DMS53 treated with DMSO at 0.1 percent for 48 hours (cell line): ENCODE data around the gene TM2D1.
"Not testable (repeated sequence)": the region's sequence is repeated elsewhere in the genome, so short reads cannot be mapped to it uniquely, and the experiment has no call there.

ENCODE experiments used
- DNase-seq: peaks from one replicate; lab custom pipeline; 2025; ENCODE audit not compliant: unreplicated experiment; lab: John Stamatoyannopoulos, UW

The TM2D1 gene

GRCh38 chr1:61724813-61725694 is at the start of gene TM2D1:
Gene TM2D1 (minus strand): TSS chr1:61725141. CDS start chr1:61725120, 21 bp downstream.
- DNase-seq, result peak; percentile 94

- DNase-seq, result no peak
Observed at GRCh38 chr1:61770131-61770530, 45.2 kb upstream of the TM2D1 start.

GRCh38 chr1:61757950-61758349 is 33.0 kb upstream of the TM2D1 start:
- DNase-seq, result no peak

DNA sequence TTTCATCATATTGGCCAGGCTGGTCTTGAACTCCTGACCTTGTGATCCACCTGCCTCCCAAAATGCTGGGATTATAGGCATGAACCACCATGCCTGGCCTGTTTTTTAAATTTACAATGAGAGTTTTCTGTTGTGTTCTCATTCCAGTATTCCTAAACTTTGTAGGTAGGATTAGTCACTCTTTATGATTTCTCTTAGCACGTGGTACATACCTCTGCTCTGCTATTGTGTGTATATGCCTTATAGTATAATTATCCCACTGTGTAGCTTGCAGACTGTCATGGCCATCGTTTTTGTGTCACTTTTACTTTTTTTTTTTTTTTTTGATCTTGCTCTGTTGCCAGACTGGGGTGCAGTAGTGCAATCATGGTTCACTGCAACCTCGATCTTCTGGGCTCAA is 31.8 kb upstream of the TM2D1 start:
- DNase-seq, result no peak

DNA sequence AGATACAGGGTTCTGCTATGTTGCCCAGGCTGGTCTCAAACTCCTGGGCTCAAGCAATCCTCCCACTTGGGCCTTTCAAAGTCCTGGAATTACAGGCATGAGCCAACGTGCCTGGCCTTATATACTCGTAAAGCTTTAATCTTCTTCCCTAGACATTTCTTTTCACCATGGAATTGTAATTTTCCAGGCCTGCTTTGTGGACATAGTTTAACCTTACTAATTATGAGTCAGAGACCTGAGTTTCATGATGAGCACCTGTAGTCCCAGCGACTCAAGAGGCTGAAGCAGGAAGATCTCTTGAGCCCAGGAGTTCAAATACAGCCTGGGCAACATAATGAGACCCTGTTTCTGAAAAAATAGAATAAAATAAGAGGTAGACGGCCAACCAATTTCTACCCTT is 29.6 kb upstream of the TM2D1 start:
- DNase-seq, result peak; percentile 59

GRCh38 chr1:61753998-61754508 is 29.1 kb upstream of the TM2D1 start:
- DNase-seq, result no peak

GRCh38 chr1:61752921-61753389 is 28.0 kb upstream of the TM2D1 start:
- DNase-seq, result no peak

DNA sequence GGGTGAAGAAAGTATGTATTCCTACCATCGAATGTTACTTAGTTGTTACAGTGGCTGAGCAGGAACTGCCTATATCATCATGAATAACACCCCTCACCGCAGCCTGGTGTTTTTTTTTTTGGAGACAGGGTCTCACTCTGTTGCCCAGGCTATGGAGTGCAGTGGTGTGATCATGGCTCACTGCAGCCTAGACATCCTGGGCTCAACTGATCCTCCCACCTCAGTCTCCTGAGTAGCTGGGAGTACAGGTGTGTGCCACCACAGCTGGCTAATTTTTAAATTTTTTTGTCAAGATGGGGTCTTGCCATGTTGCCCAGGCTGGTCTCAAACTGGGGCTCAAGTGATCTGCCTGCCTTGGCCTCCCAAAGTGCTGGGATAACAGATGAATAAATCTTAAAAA is 24.6 kb upstream of the TM2D1 start:
- DNase-seq, result no peak

- DNase-seq, result no peak
Observed at GRCh38 chr1:61748566-61748965, 23.6 kb upstream of the TM2D1 start.

DNA sequence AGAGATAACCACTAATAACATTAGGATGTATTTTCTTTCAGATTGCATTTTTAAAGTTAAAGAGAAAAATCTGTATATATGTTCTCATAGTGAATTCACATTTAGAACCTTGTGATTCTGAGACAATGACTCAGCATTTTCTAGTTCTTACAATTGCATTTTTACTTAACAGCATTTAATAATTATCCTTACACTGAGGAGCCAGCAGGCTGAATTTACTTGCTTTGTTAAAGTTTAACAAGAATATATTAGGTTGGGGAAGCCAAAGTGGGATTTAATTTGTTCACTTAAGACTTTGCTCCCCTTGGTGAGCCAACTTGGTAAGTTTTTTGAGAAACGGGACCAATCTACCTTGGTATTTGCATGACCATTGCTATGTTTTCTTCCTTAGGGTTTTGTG is 21.9 kb upstream of the TM2D1 start:
- DNase-seq, result no peak

GRCh38 chr1:61743716-61744580 is 19.0 kb upstream of the TM2D1 start:
- DNase-seq, result no peak

GRCh38 chr1:61743431-61743705 is 18.4 kb upstream of the TM2D1 start:
- no peak for DNase-seq

GRCh38 chr1:61742620-61743430 is 17.9 kb upstream of the TM2D1 start:
- peak; percentile 47 for DNase-seq

DNA sequence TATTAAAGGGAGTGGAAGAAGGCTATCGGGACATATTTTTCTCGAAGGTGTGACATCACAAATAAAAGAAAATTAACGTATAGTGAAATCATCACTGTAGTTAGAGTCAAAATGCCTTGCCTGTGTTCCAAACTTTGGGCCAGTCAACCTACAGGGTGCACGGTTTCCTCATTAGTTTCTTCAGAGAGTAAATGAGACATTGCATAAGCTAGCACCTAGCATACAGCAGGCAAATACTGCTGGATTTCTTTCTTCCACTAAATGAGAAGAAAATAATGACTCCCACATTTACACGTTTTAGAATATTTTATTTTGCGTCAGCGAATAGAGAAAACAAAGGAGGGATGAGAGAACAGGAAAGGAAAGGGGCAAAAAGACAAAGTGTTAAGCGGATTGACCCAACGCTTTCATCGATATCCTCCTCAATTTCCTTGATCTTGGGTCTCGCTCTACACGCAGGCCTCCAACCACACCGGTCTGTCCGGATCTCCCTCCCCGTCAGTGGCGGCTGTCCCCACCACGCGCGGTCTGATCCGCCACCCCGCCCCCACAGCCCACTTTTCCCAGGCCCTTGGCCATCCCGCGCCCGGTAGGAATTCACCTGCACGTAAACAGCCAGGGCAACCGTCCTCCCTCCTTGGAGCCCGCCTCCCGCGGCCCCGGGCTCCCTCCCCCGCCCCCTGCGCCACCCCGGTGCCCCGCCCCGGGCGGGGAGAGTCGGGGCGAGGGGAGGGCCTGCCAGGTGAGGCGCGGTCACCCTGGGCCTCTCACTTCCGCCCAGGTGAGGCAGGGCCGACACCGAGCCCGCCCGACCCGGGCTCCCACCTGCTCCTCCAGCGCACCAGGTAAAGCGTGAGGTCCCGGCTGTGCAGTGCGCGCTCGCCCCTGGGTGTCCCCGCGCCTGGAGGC is 17.0 kb upstream of the TM2D1 start, which contains the start of gene PATJ:
Gene PATJ (plus strand): TSS at position 770 of the 909 bp plus-strand sequence. CDS start 20,413 bp downstream, outside the sequence.
- DNase-seq, result peak; percentile 99

DNA sequence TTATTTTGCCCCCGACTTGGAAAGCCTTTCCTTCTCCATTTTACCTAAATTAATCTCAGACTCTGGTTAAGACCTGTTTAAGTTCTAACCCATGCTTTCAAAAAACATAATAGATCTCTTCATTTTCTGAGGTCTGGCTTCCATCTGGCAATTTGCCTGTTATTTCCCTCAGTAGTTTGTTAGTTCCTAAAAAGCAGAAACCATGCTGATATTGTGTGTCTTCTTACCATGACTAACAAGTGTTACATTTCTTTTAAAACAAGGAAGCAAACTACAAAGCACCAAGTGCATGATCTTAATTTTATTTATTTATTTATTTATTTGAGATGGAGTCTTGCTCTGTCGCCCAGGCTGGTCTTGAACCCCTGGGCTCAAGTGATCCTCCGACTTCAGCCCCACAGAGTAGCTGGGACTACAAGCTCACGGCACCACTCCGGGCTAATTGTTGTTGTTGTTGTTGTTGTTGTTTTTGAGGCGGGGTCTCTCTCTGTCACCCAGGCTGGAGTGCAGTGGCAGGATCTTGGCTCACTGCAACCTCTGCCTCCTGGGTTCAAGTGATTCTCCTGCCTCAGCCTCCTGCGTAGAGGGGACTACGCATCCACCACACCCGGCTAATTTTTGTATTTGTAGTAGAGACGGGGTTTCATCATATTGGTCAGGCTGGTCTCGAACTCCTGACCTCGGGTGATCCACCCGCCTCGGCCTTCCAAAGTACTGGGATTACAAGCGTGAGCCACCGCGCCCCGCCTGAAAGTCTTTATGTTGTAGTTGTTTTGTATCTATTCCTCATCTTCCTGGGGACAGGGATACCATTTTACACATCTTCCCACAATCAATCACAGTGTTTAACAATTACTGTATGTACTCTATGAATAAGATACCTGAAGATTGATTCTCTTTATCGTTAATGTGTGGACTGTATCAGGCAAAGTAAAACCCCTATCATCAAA is 16.1 kb upstream of the TM2D1 start:
- no peak for DNase-seq

DNA sequence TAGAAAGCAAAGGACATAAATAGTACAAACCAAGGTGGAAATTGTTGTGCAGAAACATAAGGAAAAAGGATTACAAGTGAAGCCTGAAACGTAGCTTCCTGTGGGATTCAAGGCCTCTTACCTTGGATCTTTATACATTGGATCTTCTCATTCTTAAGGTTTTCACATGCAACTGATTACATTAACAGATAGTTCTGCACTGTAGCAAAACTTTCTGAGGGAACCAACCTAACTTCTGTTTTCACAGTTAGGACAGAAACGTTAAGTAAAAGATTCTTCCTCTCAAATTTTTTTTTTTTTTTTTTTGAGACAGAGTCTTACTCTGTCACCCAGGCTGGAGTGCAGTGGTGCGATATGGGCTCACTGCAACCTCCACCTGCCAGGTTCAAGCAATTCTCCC is 7.8 kb upstream of the TM2D1 start:
- DNase-seq, result no peak

GRCh38 chr1:61730679-61731078 is 5.7 kb upstream of the TM2D1 start:
- not testable (repeated sequence) for DNase-seq

DNA sequence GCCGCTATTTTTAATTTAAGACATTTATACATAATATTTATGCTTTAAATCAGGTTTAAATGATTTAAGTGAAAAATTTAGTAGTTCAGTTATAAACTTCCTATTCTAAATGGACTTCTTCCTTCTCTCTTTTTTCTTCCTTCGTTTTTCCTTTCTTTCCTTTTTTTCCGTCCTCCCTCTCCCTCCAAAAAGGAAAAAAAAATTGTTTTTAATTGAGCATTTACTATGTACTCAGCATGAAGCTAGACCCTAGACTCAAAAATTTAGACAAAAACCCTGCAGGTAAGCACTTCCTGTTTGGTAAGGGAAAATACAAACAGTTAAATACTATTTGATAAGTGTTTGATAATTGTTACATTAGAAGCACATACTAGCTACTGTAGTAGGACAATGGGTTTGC is 2.6 kb upstream of the TM2D1 start:
- no peak for DNase-seq

DNA sequence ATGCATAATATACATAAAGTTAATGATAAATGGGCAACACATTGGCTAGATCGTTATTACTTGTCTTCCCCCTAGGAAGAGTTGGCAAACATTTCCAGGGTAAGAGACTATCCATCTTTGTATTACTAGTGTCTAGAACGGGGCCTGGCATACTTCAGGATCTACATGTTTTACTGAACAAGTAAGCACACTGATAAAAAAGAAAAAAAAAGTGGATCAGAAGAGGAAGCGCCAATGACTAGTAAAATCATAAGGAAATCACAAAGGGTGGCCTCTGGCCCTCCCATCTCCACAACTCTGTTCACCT is 482 bp downstream of the TM2D1 start:
- no peak for DNase-seq
